GM12892 (cell line): ENCODE measurements around the gene TTC4.

Experiments
- POLR2A ChIP-seq: IDR thresholded peaks from 2 replicates; pipeline ENCODE4 v1.6.1; 2011; ENCODE audit warnings: low read depth, low read length, control low read depth
- POLR2AphosphoS5 ChIP-seq: IDR thresholded peaks from 2 replicates; pipeline ENCODE4 v1.6.1; 2011; ENCODE audit warnings: low read depth, low read length, control low read depth

GRCh38 chr1:54781023-54781723 is 65.5 kb downstream of the TTC4 start:
- no peak for TF ChIP-seq POLR2A
- TF ChIP-seq POLR2AphosphoS5 = no peak
